K562 (cell line): ENCODE data around the gene SUMF1. TPM values are rescaled to one million over a fixed set of nuclear protein-coding genes. Genes with fewer than 3 reads are reported as not detected.

Experiments
- BRD4 ChIP-seq: fragments of 200-600 bp; sonication (generic); IDR thresholded peaks from 2 replicates; pipeline ENCODE4 v1.6.1; 2017; ENCODE audit warnings: inconsistent platforms
- BRD9 ChIP-seq: fragments of 450-650 bp; IDR thresholded peaks from 2 replicates; pipeline ENCODE4 v1.6.1; 2018; ENCODE audit warnings: low read depth; ENCODE audit not compliant: partially characterized antibody
- DPF2 ChIP-seq: fragments of 450-650 bp; IDR thresholded peaks from 2 replicates; pipeline ENCODE4 v1.6.1; 2016
- FOS ChIP-seq: IDR thresholded peaks from 3 replicates; pipeline ENCODE4 v1.6.1; 2011; ENCODE audit not compliant: insufficient read length; ENCODE audit errors: extremely low read depth
- KAT8 ChIP-seq: fragments of 450-650 bp; IDR thresholded peaks from 2 replicates; pipeline ENCODE4 v1.6.1; 2016; ENCODE audit warnings: low read depth, mild to moderate bottlenecking
- KLF1 ChIP-seq: fragments of 450-650 bp; IDR thresholded peaks from 2 replicates; pipeline ENCODE4 v1.6.1; 2016; ENCODE audit warnings: missing genetic modification characterization, missing compliant biosample characterization
- KLF13 ChIP-seq: fragments of 450-650 bp; IDR thresholded peaks from 2 replicates; pipeline ENCODE4 v1.6.1; 2016; ENCODE audit warnings: missing genetic modification characterization, low read depth, mild to moderate bottlenecking, missing compliant biosample characterization, moderate library complexity, borderline replicate concordance
- LEF1 ChIP-seq: fragments of 450-650 bp; IDR thresholded peaks from 2 replicates; pipeline ENCODE4 v1.6.1; 2016; ENCODE audit warnings: mild to moderate bottlenecking
- NCOA2 ChIP-seq, 2 experiments: fragments of 450-650 bp; IDR thresholded peaks; 2 replicates each; pipeline ENCODE4 v1.6.1; 2018; ENCODE audit warnings: mild to moderate bottlenecking in 2 of 2, moderate library complexity in 1 of 2; ENCODE audit not compliant: partially characterized antibody in 2 of 2
- NFE2L1 ChIP-seq: fragments of 450-650 bp; IDR thresholded peaks from 2 replicates; pipeline ENCODE4 v1.6.1; 2016; ENCODE audit warnings: missing genetic modification characterization, low read depth, mild to moderate bottlenecking, missing compliant biosample characterization, moderate library complexity, borderline replicate concordance
- PCBP2 ChIP-seq: fragments of 200-400 bp; formaldehyde crosslinking; IDR thresholded peaks from 2 replicates; pipeline ENCODE4 v1.6.1; 2018; ENCODE audit warnings: low read length, low read depth, mild to moderate bottlenecking, moderate library complexity; ENCODE audit not compliant: poor library complexity, severe bottlenecking
- PHF20 ChIP-seq: fragments of 450-650 bp; IDR thresholded peaks from 2 replicates; pipeline ENCODE4 v1.6.1; 2018; ENCODE audit not compliant: partially characterized antibody
- PTRF ChIP-seq: fragments of 450-650 bp; IDR thresholded peaks from 2 replicates; pipeline ENCODE4 v1.6.1; 2016; ENCODE audit warnings: mild to moderate bottlenecking, missing genetic modification characterization, missing compliant biosample characterization
- TRIM24 ChIP-seq, 2 experiments: fragments of 450-650 bp; IDR thresholded peaks; 2 replicates each; pipeline ENCODE4 v1.6.1; 2016
- ZNF354B ChIP-seq: fragments of 250-450 bp; sonication (Bioruptor Pico); IDR thresholded peaks from 2 replicates; pipeline ENCODE4 v1.4.0; 2020
- ZNF589 ChIP-seq: fragments of 200-800 bp; sonication (Bioruptor generic); IDR thresholded peaks from 2 replicates; pipeline ENCODE4 v1.6.1; 2016; ENCODE audit warnings: low read depth, missing genetic modification characterization, missing compliant biosample characterization
- ZNF668 ChIP-seq: fragments of 250-450 bp; sonication (Bioruptor Pico); IDR thresholded peaks from 2 replicates; pipeline ENCODE4 v1.8.0; 2022; ENCODE audit warnings: mild to moderate bottlenecking, inconsistent platforms
- polyA plus RNA-seq, 8 experiments: library from polyadenylated mRNA; depleted of rRNA in 4 of 8; stranded (reverse) in 5 of 8; unstranded in 3 of 8; fragments of >200 nt; fragmentation: Nextera tagmentation in 2 of 8; fragmentation: Illumina TruSeq in 1 of 8; extraction: Ambion mirVana in 2 of 8; extraction: Trizol in 1 of 8; gene quantifications; 2 replicates each; pipeline versions ENCODE4 v1.2.1 to v1.2.3, GENCODE V29; 2011 to 2014; ENCODE audit warnings: inconsistent platforms in 1 of 8, missing spikeins in 1 of 8
- total RNA-seq, 7 experiments: library from RNA; depleted of rRNA in 6 of 7; stranded (reverse); fragments of >200 nt in 6 of 7; fragmentation: Illumina TruSeq in 2 of 7; extraction: Trizol in 2 of 7; gene quantifications; 2 replicates each; pipeline versions ENCODE4 v1.2.1 to v1.2.3, GENCODE V29; 2011 to 2021; ENCODE audit warnings: low replicate concordance in 1 of 7
- TF ChIP-seq, protein P1 (sequence below): sonication (generic); formaldehyde crosslinking; IDR thresholded peaks from 2 replicates; pipeline ENCODE4 v1.4.0; 2020; ENCODE audit warnings: mild to moderate bottlenecking, missing genetic modification reagents
- TF ChIP-seq, protein P2 (sequence below): fragments of 250-450 bp; sonication (Bioruptor Pico); IDR thresholded peaks from 2 replicates; pipeline ENCODE4 v1.8.0; 2022; ENCODE audit warnings: inconsistent platforms, mild to moderate bottlenecking, moderate library complexity, borderline replicate concordance
- TF ChIP-seq, protein P3 (sequence below): fragments of 150-350 bp; conservative IDR thresholded peaks from 2 replicates; pipeline ENCODE4 v1.6.1; 2014; ENCODE audit warnings: low read length
- TF ChIP-seq, protein P4 (sequence below): fragments of 200-800 bp; sonication (Bioruptor generic); IDR thresholded peaks from 2 replicates; pipeline ENCODE4 v1.6.1; 2017; ENCODE audit warnings: missing genetic modification characterization, missing compliant biosample characterization

SUMF1 gene
- total and polyA plus RNA-seq, 9 of the 15 experiments (the other 6 are each of a cell fraction or from before 2014, with no cell fraction given) = 1.3 to 7.4 (median 4.2) TPM

DNA sequence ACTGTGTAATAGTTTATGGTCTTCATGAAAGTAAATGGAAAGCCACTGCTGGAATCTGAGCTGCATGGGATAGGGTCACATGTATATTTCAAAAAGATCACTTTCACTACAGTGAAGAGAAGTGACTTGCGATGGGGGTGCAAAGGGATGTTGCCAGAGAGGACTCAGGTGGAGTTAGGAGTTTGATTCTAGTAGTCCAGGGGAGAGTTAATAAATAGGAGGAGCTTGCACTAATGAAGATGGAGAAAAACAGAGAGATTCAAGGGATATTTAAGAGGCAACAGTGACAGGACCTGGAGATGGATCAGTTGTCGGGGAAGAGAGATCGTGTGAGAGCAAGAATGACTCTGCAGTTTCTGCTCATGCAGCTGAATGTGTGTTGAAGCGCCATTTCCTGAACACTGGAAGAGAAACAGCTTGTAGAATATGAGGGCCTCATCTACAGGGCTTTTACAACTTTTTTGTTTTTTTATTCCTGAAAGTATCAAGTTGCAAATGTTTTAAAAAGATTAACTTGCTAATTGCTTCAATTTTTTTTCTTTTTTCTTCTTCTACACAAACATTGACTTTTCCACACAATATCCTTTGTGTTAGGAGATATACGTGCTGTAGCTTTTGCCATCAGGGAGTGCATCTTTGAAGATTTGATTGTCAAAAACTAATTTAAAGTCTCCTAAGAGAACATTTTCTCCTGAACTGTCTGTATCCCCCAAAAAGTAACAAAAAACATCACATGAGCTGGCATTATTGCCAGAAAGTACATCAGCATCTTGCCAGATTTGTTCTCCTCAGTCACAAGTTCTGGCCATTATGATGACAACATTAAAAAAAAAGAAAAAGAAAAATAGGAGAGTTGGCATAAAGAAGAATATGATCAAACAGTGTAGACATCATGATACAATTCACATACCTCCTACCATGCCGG lies 126.4 kb downstream of the SUMF1 start (continued):
- TF ChIP-seq, protein P1, sequence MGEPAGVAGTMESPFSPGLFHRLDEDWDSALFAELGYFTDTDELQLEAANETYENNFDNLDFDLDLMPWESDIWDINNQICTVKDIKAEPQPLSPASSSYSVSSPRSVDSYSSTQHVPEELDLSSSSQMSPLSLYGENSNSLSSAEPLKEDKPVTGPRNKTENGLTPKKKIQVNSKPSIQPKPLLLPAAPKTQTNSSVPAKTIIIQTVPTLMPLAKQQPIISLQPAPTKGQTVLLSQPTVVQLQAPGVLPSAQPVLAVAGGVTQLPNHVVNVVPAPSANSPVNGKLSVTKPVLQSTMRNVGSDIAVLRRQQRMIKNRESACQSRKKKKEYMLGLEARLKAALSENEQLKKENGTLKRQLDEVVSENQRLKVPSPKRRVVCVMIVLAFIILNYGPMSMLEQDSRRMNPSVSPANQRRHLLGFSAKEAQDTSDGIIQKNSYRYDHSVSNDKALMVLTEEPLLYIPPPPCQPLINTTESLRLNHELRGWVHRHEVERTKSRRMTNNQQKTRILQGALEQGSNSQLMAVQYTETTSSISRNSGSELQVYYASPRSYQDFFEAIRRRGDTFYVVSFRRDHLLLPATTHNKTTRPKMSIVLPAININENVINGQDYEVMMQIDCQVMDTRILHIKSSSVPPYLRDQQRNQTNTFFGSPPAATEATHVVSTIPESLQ (CRISPR knock-in tag) = no peak
- 0 out of 2 replicates have a peak, but pooled peaks have one; percentile 41 for TF ChIP-seq ZNF354B (CRISPR knock-in tag)
- peak; percentile 54 to 58 for TF ChIP-seq TRIM24 (IDR thresholded peaks at IDR 0.05)
- TF ChIP-seq BRD9 = peak; percentile 73
- TF ChIP-seq PCBP2 = no peak
- TF ChIP-seq, protein P2, sequence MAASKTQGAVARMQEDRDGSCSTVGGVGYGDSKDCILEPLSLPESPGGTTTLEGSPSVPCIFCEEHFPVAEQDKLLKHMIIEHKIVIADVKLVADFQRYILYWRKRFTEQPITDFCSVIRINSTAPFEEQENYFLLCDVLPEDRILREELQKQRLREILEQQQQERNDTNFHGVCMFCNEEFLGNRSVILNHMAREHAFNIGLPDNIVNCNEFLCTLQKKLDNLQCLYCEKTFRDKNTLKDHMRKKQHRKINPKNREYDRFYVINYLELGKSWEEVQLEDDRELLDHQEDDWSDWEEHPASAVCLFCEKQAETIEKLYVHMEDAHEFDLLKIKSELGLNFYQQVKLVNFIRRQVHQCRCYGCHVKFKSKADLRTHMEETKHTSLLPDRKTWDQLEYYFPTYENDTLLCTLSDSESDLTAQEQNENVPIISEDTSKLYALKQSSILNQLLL (CRISPR knock-in tag) = no peak
- TF ChIP-seq KLF1 (tag) = no peak
- TF ChIP-seq ZNF668 (CRISPR knock-in tag) = 0 out of 2 replicates have a peak, but pooled peaks have one; percentile 64
- peak; percentile 48; the same call in 1 of the 2 replicates for TF ChIP-seq KAT8
- TF ChIP-seq PTRF (tag) = no peak
- TF ChIP-seq PHF20 = no peak
- no peak for TF ChIP-seq NCOA2 (IDR thresholded peaks at IDR 0.05; ENCODE audit: partially characterized antibody in 2 of 2)
- TF ChIP-seq, protein P3, sequence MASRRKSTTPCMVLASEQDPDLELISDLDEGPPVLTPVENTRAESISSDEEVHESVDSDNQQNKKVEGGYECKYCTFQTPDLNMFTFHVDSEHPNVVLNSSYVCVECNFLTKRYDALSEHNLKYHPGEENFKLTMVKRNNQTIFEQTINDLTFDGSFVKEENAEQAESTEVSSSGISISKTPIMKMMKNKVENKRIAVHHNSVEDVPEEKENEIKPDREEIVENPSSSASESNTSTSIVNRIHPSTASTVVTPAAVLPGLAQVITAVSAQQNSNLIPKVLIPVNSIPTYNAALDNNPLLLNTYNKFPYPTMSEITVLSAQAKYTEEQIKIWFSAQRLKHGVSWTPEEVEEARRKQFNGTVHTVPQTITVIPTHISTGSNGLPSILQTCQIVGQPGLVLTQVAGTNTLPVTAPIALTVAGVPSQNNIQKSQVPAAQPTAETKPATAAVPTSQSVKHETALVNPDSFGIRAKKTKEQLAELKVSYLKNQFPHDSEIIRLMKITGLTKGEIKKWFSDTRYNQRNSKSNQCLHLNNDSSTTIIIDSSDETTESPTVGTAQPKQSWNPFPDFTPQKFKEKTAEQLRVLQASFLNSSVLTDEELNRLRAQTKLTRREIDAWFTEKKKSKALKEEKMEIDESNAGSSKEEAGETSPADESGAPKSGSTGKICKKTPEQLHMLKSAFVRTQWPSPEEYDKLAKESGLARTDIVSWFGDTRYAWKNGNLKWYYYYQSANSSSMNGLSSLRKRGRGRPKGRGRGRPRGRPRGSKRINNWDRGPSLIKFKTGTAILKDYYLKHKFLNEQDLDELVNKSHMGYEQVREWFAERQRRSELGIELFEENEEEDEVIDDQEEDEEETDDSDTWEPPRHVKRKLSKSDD = no peak
- TF ChIP-seq KLF13 (tag) = no peak
- TF ChIP-seq ZNF589 (CRISPR knock-in tag) = no peak
- no peak for TF ChIP-seq FOS
- TF ChIP-seq LEF1 = 0 out of 2 replicates have a peak, but pooled peaks have one; percentile 36
- TF ChIP-seq DPF2 = peak; percentile 69; the same call in 1 of the 2 replicates
- TF ChIP-seq BRD4 = 0 out of 2 replicates have a peak, but pooled peaks have one; percentile 33
- TF ChIP-seq NFE2L1 (tag) = peak; percentile 97
- TF ChIP-seq, protein P4, sequence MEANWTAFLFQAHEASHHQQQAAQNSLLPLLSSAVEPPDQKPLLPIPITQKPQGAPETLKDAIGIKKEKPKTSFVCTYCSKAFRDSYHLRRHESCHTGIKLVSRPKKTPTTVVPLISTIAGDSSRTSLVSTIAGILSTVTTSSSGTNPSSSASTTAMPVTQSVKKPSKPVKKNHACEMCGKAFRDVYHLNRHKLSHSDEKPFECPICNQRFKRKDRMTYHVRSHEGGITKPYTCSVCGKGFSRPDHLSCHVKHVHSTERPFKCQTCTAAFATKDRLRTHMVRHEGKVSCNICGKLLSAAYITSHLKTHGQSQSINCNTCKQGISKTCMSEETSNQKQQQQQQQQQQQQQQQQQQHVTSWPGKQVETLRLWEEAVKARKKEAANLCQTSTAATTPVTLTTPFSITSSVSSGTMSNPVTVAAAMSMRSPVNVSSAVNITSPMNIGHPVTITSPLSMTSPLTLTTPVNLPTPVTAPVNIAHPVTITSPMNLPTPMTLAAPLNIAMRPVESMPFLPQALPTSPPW (CRISPR knock-in tag) = no peak
